Measurements from ENCODE around the gene SIRT3. TPM values are rescaled to one million over a fixed set of nuclear protein-coding genes. Genes with fewer than 3 reads are reported as not detected.

The SIRT3 gene
- total RNA-seq, 1 experiment from 2014 or later, result 7.9 TPM

- no peak for DNase-seq (ENCODE audit: low read depth)
Measured at GRCh38 chr11:270451-271318, 34.5 kb upstream of the SIRT3 start.

GRCh38 chr11:269146-269890 lies 33.2 kb upstream of the SIRT3 start:
- peak; percentile 42 for DNase-seq (ENCODE audit: low read depth)

- DNase-seq (ENCODE audit: low read depth), result peak; percentile 87
Measured at GRCh38 chr11:268716-269145, 32.6 kb upstream of the SIRT3 start.

GRCh38 chr11:267491-267994 lies 31.4 kb upstream of the SIRT3 start:
- DNase-seq (ENCODE audit: low read depth), result no peak

GRCh38 chr11:266676-267439 lies 30.7 kb upstream of the SIRT3 start:
- no peak for DNase-seq (ENCODE audit: low read depth)

GRCh38 chr11:261624-262023 lies 25.5 kb upstream of the SIRT3 start:
- DNase-seq (ENCODE audit: low read depth), result no peak

- DNase-seq (ENCODE audit: low read depth), result no peak
Measured at GRCh38 chr11:259413-259812, 23.3 kb upstream of the SIRT3 start.

GRCh38 chr11:257766-258493 lies 21.8 kb upstream of the SIRT3 start:
- DNase-seq (ENCODE audit: low read depth), result no peak

- DNase-seq (ENCODE audit: low read depth), result no peak
Measured at GRCh38 chr11:256952-257737, 21.0 kb upstream of the SIRT3 start.

GRCh38 chr11:255816-256215 lies 19.7 kb upstream of the SIRT3 start:
- no peak for DNase-seq (ENCODE audit: low read depth)

- no peak for DNase-seq (ENCODE audit: low read depth)
Measured at GRCh38 chr11:255176-255575, 19.0 kb upstream of the SIRT3 start.

GRCh38 chr11:253886-254270 lies 17.7 kb upstream of the SIRT3 start:
- DNase-seq (ENCODE audit: low read depth), result no peak

- DNase-seq (ENCODE audit: low read depth), result no peak
Measured at GRCh38 chr11:253160-253885, 17.2 kb upstream of the SIRT3 start.

GRCh38 chr11:252666-253065 lies 16.5 kb upstream of the SIRT3 start:
- no peak for DNase-seq (ENCODE audit: low read depth)

- no peak for DNase-seq (ENCODE audit: low read depth)
Measured at GRCh38 chr11:251550-251949, 15.4 kb upstream of the SIRT3 start.

GRCh38 chr11:250740-251299 lies 14.7 kb upstream of the SIRT3 start:
- peak; percentile 40 for DNase-seq (ENCODE audit: low read depth)

GRCh38 chr11:250274-250673 lies 14.1 kb upstream of the SIRT3 start:
- DNase-seq (ENCODE audit: low read depth), result no peak

- no peak for DNase-seq (ENCODE audit: low read depth)
Measured at GRCh38 chr11:249062-249461, 12.9 kb upstream of the SIRT3 start.

GRCh38 chr11:244376-244775 lies 8.2 kb upstream of the SIRT3 start:
- no peak for DNase-seq (ENCODE audit: low read depth)

Measured in LHCN-M2 (cell line).